NCI-H2029 treated with DMSO at 0.1 percent for 48 hours (cell line): ENCODE results near the gene SPPL3.
"Not testable (repeated sequence)": the region's sequence is repeated elsewhere in the genome, so short reads cannot be mapped to it uniquely, and the experiment has no call there.

ENCODE experiments used
- DNase-seq: peaks from one replicate; lab custom pipeline; 2025; lab: John Stamatoyannopoulos, UW

The SPPL3 gene

GRCh38 chr12:120817559-120818330 lies 86.4 kb downstream of the SPPL3 start:
- no peak for DNase-seq

- DNase-seq = no peak
Observed at GRCh38 chr12:120816363-120816762, 87.8 kb downstream of the SPPL3 start.

- no peak for DNase-seq
Observed at GRCh38 chr12:120814903-120815429, 89.2 kb downstream of the SPPL3 start.

GRCh38 chr12:120814203-120814902 lies 89.8 kb downstream of the SPPL3 start:
- peak; percentile 72 for DNase-seq

- DNase-seq = no peak
Observed at GRCh38 chr12:120813588-120814153, 90.5 kb downstream of the SPPL3 start.

- DNase-seq = no peak
Observed at GRCh38 chr12:120810021-120810420, 94.1 kb downstream of the SPPL3 start.

- DNase-seq = no peak
Observed at GRCh38 chr12:120804428-120804827, 99.7 kb downstream of the SPPL3 start.

- no peak for DNase-seq
Observed at GRCh38 chr12:120801146-120801545, 103.0 kb downstream of the SPPL3 start.

- no peak for DNase-seq
Observed at GRCh38 chr12:120800665-120801064, 103.5 kb downstream of the SPPL3 start.

- DNase-seq = no peak
Observed at GRCh38 chr12:120799243-120800045, 104.7 kb downstream of the SPPL3 start.

GRCh38 chr12:120798696-120799095 lies 105.5 kb downstream of the SPPL3 start:
- DNase-seq = no peak

GRCh38 chr12:120797677-120798642 lies 106.2 kb downstream of the SPPL3 start:
- DNase-seq = no peak

- no peak for DNase-seq
Observed at GRCh38 chr12:120795441-120796178, 108.5 kb downstream of the SPPL3 start.

GRCh38 chr12:120793357-120793756 lies 110.8 kb downstream of the SPPL3 start:
- DNase-seq = no peak

- DNase-seq = not testable (repeated sequence)
Observed at GRCh38 chr12:120792456-120792855, 111.7 kb downstream of the SPPL3 start.

GRCh38 chr12:120791669-120792176 lies 112.4 kb downstream of the SPPL3 start:
- no peak for DNase-seq

- DNase-seq = no peak
Observed at GRCh38 chr12:120790114-120790513, 114.0 kb downstream of the SPPL3 start.

GRCh38 chr12:120787889-120788288 lies 116.3 kb downstream of the SPPL3 start:
- DNase-seq = no peak

- DNase-seq = no peak
Observed at GRCh38 chr12:120784804-120785203, 119.4 kb downstream of the SPPL3 start.

- no peak for DNase-seq
Observed at GRCh38 chr12:120783197-120783596, 121.0 kb downstream of the SPPL3 start.
